Neural cell (in vitro differentiated cells): ENCODE data around the gene LGALS3. TPM values are rescaled to one million over a fixed set of nuclear protein-coding genes. Genes with fewer than 3 reads are reported as not detected.

Experiments
- H2AFZ ChIP-seq: fragments of 200-600, 300-800 bp; sonication (generic), shearing (Covaris generic); 2 replicates; pipeline ENCODE4 v1.6.0; 2014; ENCODE audit warnings: low read depth, mild to moderate bottlenecking, antibody characterized with exemption, low read length, moderate library complexity
- H3F3A ChIP-seq: fragments of 200-600 bp; shearing (Covaris generic); 2 replicates; pipeline ENCODE4 v1.6.1; 2016; ENCODE audit warnings: mild to moderate bottlenecking, moderate library complexity, mixed read lengths, antibody characterized with exemption, low read length; ENCODE audit not compliant: insufficient read depth, poor library complexity, severe bottlenecking
- H3K27ac ChIP-seq: fragments of 200-600, 300-800 bp; sonication (generic), shearing (Covaris generic); 2 replicates; pipeline ENCODE4 v1.5.1; 2014; ENCODE audit warnings: mild to moderate bottlenecking, low read length, moderate library complexity
- H3K27me3 ChIP-seq: fragments of 300-800, 200-600 bp; sonication (generic), shearing (Covaris generic); 2 replicates; pipeline ENCODE4 v1.6.0; 2014; ENCODE audit warnings: mild to moderate bottlenecking, low read depth, low read length, moderate library complexity; ENCODE audit not compliant: insufficient read depth
- H3K36me3 ChIP-seq: fragments of 300-800, 200-600 bp; sonication (generic), shearing (Covaris generic); 2 replicates; pipeline ENCODE4 v1.5.1; 2014; ENCODE audit warnings: mild to moderate bottlenecking, antibody characterized with exemption, low read length, moderate library complexity; ENCODE audit not compliant: insufficient read depth
- H3K4me2 ChIP-seq: fragments of 300-800, 200-600 bp; sonication (generic), shearing (Covaris generic); 2 replicates; pipeline ENCODE4 v1.6.0; 2014; ENCODE audit warnings: mild to moderate bottlenecking, low read length
- H3K4me3 ChIP-seq: fragments of 300-800, 200-600 bp; sonication (generic), shearing (Covaris generic); 2 replicates; pipeline ENCODE4 v1.5.1; 2014; ENCODE audit warnings: mild to moderate bottlenecking, low read length, moderate library complexity
- H3K79me2 ChIP-seq: fragments of 200-600 bp; shearing (Covaris generic); replicated peaks from 2 replicates; pipeline ENCODE4 v1.6.0; 2014; ENCODE audit warnings: mild to moderate bottlenecking, low read length, moderate library complexity; ENCODE audit not compliant: insufficient read depth
- H3K9ac ChIP-seq: fragments of 300-800, 200-600 bp; sonication (generic), shearing (Covaris generic); 2 replicates; pipeline ENCODE4 v1.6.1; 2016; ENCODE audit warnings: mild to moderate bottlenecking, low read length, mixed read lengths
- H3K9me2 ChIP-seq: fragments of 200-600 bp; shearing (Covaris generic); 2 replicates; pipeline ENCODE4 v1.6.1; 2016; ENCODE audit warnings: mild to moderate bottlenecking, low read length, mixed read lengths; ENCODE audit not compliant: insufficient read depth
- H3K9me3 ChIP-seq: fragments of 200-600, 300-800 bp; sonication (generic), shearing (Covaris generic); 2 replicates; pipeline ENCODE4 v1.6.1; 2016; ENCODE audit warnings: mild to moderate bottlenecking, mixed run types, low read length, moderate library complexity, mixed read lengths
- H4K20me1 ChIP-seq: fragments of 200-600 bp; shearing (Covaris generic); 2 replicates; pipeline ENCODE4 v1.6.1; 2016; ENCODE audit warnings: mild to moderate bottlenecking, mixed run types; ENCODE audit not compliant: insufficient read depth
- CTCF ChIP-seq: fragments of 450-650 bp; IDR thresholded peaks from 2 replicates; pipeline ENCODE4 v1.5.1; 2014; ENCODE audit warnings: antibody characterized with exemption, mild to moderate bottlenecking, moderate library complexity; ENCODE audit not compliant: poor library complexity, severe bottlenecking
- EP300 ChIP-seq: fragments of 450-650 bp; conservative IDR thresholded peaks from 2 replicates; pipeline ENCODE4 v1.6.1; 2014; ENCODE audit warnings: antibody characterized with exemption, mild to moderate bottlenecking, moderate library complexity; ENCODE audit not compliant: poor library complexity, severe bottlenecking
- EZH2 ChIP-seq: fragments of 200-600, 300-800 bp; shearing (Covaris generic), sonication (generic); IDR thresholded peaks from 2 replicates; pipeline ENCODE4 v1.6.1; 2014; ENCODE audit warnings: antibody characterized with exemption, low read length, borderline replicate concordance, mild to moderate bottlenecking; ENCODE audit not compliant: insufficient read depth, poor library complexity, severe bottlenecking
- MXI1 ChIP-seq: fragments of 450-650 bp; conservative IDR thresholded peaks from 2 replicates; pipeline ENCODE4 v1.6.1; 2014; ENCODE audit warnings: antibody characterized with exemption, mild to moderate bottlenecking; ENCODE audit not compliant: poor library complexity, severe bottlenecking
- POLR2AphosphoS5 ChIP-seq: IDR thresholded peaks from 2 replicates; pipeline ENCODE4 v1.6.1; 2012
- RAD21 ChIP-seq: fragments of 450-650 bp; conservative IDR thresholded peaks from 2 replicates; pipeline ENCODE4 v1.6.1; 2014; ENCODE audit warnings: antibody characterized with exemption, mild to moderate bottlenecking, moderate library complexity
- REST ChIP-seq: IDR thresholded peaks from 2 replicates; pipeline ENCODE4 v1.6.1; 2012; ENCODE audit warnings: borderline replicate concordance
- SMC3 ChIP-seq: fragments of 450-650 bp; conservative IDR thresholded peaks from 2 replicates; pipeline ENCODE4 v1.6.1; 2014; ENCODE audit warnings: antibody characterized with exemption, mild to moderate bottlenecking, moderate library complexity; ENCODE audit not compliant: poor library complexity
- TAF1 ChIP-seq: IDR thresholded peaks from 2 replicates; pipeline ENCODE4 v1.6.1; 2012; ENCODE audit warnings: low read depth
- polyA plus RNA-seq: library from polyadenylated mRNA; depleted of rRNA; stranded (reverse); fragments of >200 nt; gene quantifications from 2 replicates; pipeline ENCODE4 v1.2.3, GENCODE V29; 2014

The LGALS3 gene
- polyA plus RNA-seq, 1 donor from 2014 or later: 0.12 TPM

GRCh38 chr14:55098561-55098898, 30.5 kb upstream of the LGALS3 start:
- H3K9me2 ChIP-seq: no peaks in the 10 kb centered on the region
- no peak overlapping the region for H3K27ac ChIP-seq
- peaks cover 3% of the 10 kb centered on the region for H3F3A ChIP-seq
- no peak overlapping the region for H3K4me2 ChIP-seq
- H3K9ac ChIP-seq: no peak overlapping the region
- TF ChIP-seq EP300 (no peak), SMC3 (no peak), EZH2 (no peak), CTCF (no peak), REST (no peak), RAD21 (no peak), POLR2AphosphoS5 (no peak), MXI1 (no peak)
- H3K36me3 ChIP-seq: no peaks in the 10 kb centered on the region
- no peaks in the 10 kb centered on the region for H3K79me2 ChIP-seq
- no peaks in the 10 kb centered on the region for H3K27me3 ChIP-seq
- H4K20me1 ChIP-seq: no peaks in the 10 kb centered on the region
- no peaks in the 10 kb centered on the region for H3K9me3 ChIP-seq
- no peak overlapping the region for H2AFZ ChIP-seq
- H3K4me3 ChIP-seq: no peak overlapping the region

GRCh38 chr14:55099756-55100155, 29.3 kb upstream of the LGALS3 start:
- no peak overlapping the region for H3K4me3 ChIP-seq
- no peak overlapping the region for H2AFZ ChIP-seq
- TF ChIP-seq MXI1 (no peak), POLR2AphosphoS5 (no peak), SMC3 (no peak), EP300 (no peak), RAD21 (no peak), REST (no peak), CTCF (no peak), TAF1 (no peak), EZH2 (no peak)
- no peaks in the 10 kb centered on the region for H3K79me2 ChIP-seq
- H3K27me3 ChIP-seq: no peaks in the 10 kb centered on the region
- H3K36me3 ChIP-seq: no peaks in the 10 kb centered on the region
- no peak overlapping the region for H3K27ac ChIP-seq
- no peaks in the 10 kb centered on the region for H3K9me2 ChIP-seq
- no peak overlapping the region for H3K9ac ChIP-seq
- peaks cover 3% of the 10 kb centered on the region for H3F3A ChIP-seq
- peaks cover 5% of the 10 kb centered on the region for H3K9me3 ChIP-seq
- no peaks in the 10 kb centered on the region for H4K20me1 ChIP-seq
- no peak overlapping the region for H3K4me2 ChIP-seq
